ENCODE results near the gene FBN2.
A peak's percentile ranks its signal among the peaks of the same experiment; 100 is the strongest.

Gene FBN2

DNA sequence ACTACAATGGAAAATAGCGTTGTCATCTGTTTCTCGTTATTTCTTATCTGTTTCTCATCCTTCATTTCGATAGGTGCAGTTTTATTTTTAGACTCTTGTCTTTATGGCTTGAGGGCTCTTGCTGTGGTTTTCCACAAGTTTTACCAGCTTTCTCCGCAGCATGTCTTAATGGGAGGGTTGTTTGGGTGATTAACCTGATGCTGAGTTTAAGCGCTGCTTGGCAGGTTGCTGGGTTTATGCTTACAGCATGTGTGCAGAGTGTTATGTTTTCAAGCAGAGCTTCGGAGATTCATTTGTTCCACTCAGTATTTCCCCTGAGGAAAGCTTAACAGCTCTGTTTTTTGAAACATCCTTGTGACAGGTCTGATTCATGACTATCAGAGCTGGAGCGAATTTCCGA is 300.5 kb downstream of the FBN2 start:
- DNase-seq (ENCODE audit: low read depth), result no peak
- TF ChIP-seq, protein P1, sequence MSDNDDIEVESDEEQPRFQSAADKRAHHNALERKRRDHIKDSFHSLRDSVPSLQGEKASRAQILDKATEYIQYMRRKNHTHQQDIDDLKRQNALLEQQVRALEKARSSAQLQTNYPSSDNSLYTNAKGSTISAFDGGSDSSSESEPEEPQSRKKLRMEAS (IDR thresholded peaks at IDR 0.05; ENCODE audit: low read depth, low read length), result no peak
- TF ChIP-seq, protein P2, sequence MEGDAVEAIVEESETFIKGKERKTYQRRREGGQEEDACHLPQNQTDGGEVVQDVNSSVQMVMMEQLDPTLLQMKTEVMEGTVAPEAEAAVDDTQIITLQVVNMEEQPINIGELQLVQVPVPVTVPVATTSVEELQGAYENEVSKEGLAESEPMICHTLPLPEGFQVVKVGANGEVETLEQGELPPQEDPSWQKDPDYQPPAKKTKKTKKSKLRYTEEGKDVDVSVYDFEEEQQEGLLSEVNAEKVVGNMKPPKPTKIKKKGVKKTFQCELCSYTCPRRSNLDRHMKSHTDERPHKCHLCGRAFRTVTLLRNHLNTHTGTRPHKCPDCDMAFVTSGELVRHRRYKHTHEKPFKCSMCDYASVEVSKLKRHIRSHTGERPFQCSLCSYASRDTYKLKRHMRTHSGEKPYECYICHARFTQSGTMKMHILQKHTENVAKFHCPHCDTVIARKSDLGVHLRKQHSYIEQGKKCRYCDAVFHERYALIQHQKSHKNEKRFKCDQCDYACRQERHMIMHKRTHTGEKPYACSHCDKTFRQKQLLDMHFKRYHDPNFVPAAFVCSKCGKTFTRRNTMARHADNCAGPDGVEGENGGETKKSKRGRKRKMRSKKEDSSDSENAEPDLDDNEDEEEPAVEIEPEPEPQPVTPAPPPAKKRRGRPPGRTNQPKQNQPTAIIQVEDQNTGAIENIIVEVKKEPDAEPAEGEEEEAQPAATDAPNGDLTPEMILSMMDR (IDR thresholded peaks at IDR 0.05; ENCODE audit: low read depth, low read length), result no peak
- TF ChIP-seq POLR2A (IDR thresholded peaks at IDR 0.05; ENCODE audit: extremely low read depth, insufficient read length) (no peak), MYC (IDR thresholded peaks at IDR 0.05; ENCODE audit: low read depth, low read length) (no peak)
- no peak overlapping the region for H3K4me3 ChIP-seq (ENCODE audit: low read depth, low read length)

DNA sequence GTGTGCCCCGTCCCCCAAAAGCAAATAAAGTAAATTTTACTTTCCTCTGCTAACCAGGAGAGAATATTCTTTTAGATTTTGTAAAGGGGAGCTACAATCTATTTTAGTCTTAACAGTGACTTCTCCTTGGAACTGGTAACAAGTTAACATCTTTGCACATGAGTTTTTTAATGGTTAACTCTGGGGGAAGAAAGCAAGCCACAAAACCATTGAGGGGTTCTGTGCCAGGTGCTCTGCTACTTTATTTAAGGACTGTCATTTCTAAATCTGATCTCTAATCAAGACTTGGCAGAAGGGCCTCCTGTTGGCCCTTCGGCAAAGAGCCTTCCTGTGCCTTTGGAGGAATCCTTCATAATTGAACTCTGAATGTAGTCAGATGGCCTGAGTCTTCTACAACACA is 301.0 kb downstream of the FBN2 start:
- no peak overlapping the region for H3K4me3 ChIP-seq (ENCODE audit: low read depth, low read length)
- TF ChIP-seq POLR2A (IDR thresholded peaks at IDR 0.05; ENCODE audit: extremely low read depth, insufficient read length), result no peak
- no peak for TF ChIP-seq MYC (IDR thresholded peaks at IDR 0.05; ENCODE audit: low read depth, low read length)
- TF ChIP-seq, protein P2 (IDR thresholded peaks at IDR 0.05; ENCODE audit: low read depth, low read length), result no peak
- TF ChIP-seq, protein P1 (IDR thresholded peaks at IDR 0.05; ENCODE audit: low read depth, low read length), result no peak
- no peak for DNase-seq (ENCODE audit: low read depth)

DNA sequence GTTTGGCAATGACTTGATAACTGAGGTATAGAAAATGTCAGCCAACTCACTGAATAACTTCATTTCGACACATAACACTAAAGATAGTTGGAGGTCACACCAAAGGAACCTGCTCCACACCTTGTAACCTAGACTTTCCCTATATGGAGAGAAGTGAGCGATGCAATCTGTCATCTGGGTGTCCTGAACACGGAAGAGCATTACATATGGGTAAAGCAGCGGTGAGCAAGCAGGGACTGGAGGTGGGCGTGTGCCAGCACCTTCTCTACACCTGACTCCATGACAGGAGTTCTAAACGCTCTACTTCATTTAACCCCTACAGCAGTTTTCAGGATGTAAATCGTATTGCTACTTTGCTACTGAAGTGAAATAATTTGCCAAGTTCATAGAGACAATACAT is 301.7 kb downstream of the FBN2 start:
- DNase-seq (ENCODE audit: low read depth), result no peak
- H3K4me3 ChIP-seq (ENCODE audit: low read depth, low read length), result no peak overlapping the region
- TF ChIP-seq, protein P1 (IDR thresholded peaks at IDR 0.05; ENCODE audit: low read depth, low read length), result no peak
- TF ChIP-seq, protein P2 (IDR thresholded peaks at IDR 0.05; ENCODE audit: low read depth, low read length), result no peak
- TF ChIP-seq MYC (IDR thresholded peaks at IDR 0.05; ENCODE audit: low read depth, low read length), result no peak
- TF ChIP-seq POLR2A (IDR thresholded peaks at IDR 0.05; ENCODE audit: extremely low read depth, insufficient read length), result no peak

DNA sequence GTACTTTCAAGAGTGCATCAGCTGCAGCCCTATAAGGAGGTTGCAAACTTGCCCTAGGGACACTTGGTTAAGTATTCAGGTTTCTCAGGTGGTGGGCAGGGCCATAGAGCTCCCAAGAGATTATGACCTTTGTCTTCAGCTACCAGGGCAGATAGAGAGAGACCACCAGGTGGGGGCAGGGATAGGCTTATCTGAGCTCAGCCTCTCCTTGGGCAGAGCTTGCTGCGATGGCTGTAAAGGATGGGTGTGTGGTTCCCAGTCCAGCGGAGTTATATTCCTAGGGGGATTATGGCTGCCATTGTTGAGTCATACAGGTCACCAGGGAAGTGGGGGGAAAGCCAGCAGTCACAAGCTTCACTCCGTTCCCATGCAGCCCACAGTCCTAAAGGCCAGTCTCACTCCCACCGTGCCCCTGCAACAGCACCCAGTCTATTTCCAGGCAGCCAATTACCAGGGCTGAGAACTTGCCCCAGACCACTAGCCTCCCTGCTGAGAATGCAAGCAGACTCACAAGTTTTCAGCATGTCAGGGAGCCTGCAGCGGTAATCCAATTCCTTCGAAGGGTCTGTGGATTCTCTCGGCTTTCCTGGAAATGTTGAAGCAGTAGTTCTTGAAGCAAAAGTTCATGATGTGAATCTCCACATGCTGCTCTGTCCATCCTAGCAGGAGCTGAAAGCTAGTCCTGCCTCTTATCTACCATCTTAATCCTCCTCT is 303.0 kb downstream of the FBN2 start:
- no peak overlapping the region for H3K4me3 ChIP-seq (ENCODE audit: low read depth, low read length)
- TF ChIP-seq MYC (IDR thresholded peaks at IDR 0.05; ENCODE audit: low read depth, low read length) (no peak), POLR2A (IDR thresholded peaks at IDR 0.05; ENCODE audit: extremely low read depth, insufficient read length) (no peak)
- TF ChIP-seq, protein P1 (IDR thresholded peaks at IDR 0.05; ENCODE audit: low read depth, low read length), result no peak
- DNase-seq (ENCODE audit: low read depth), result no peak

DNA sequence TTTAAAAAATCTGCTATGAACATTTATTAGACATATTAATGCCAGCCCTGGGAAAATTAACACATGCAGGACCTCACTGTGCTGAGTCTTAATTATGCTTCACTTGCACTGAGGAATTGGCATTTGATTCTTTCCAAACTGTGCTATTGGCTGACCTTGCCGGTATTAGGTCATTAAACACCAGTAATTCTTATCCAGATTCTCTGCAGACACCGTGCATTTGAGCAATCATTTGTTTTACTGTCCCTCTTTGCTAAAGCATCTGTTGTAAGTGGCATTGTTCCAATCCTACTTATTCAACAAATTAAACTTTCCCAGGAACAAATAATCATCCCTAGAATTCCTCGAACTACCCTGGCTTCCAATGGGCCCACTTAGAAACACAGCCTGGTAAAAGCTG is 309.5 kb downstream of the FBN2 start:
- H3K4me3 ChIP-seq (ENCODE audit: low read depth, low read length), result no peak overlapping the region
- no peak for TF ChIP-seq POLR2A (IDR thresholded peaks at IDR 0.05; ENCODE audit: extremely low read depth, insufficient read length)
- no peak for TF ChIP-seq MYC (IDR thresholded peaks at IDR 0.05; ENCODE audit: low read depth, low read length)
- TF ChIP-seq, protein P2 (IDR thresholded peaks at IDR 0.05; ENCODE audit: low read depth, low read length), result no peak
- TF ChIP-seq, protein P1 (IDR thresholded peaks at IDR 0.05; ENCODE audit: low read depth, low read length), result no peak
- DNase-seq (ENCODE audit: low read depth), result no peak

DNA sequence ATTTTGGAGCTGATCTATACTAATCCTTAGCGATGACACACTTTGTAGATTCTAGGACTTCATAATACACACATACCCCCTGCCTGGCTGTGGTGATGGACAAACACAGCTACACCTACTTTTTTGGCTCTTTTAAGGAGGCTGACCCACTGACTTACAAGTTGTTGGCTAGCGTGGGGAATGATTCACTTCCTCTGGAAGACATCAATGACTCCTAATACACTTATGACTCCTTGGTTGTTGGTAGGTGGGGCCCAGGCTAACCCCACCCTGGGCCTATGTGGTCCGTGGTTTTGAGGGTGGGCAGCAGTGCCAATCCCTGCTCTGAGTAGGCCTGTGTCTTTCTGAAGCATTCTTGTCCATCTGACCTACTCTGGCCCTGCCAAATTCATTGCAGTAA is 310.0 kb downstream of the FBN2 start:
- no peak overlapping the region for H3K4me3 ChIP-seq (ENCODE audit: low read depth, low read length)
- TF ChIP-seq, protein P2 (IDR thresholded peaks at IDR 0.05; ENCODE audit: low read depth, low read length), result no peak
- TF ChIP-seq POLR2A (IDR thresholded peaks at IDR 0.05; ENCODE audit: extremely low read depth, insufficient read length), result no peak
- TF ChIP-seq, protein P1 (IDR thresholded peaks at IDR 0.05; ENCODE audit: low read depth, low read length), result no peak
- TF ChIP-seq MYC (IDR thresholded peaks at IDR 0.05; ENCODE audit: low read depth, low read length), result no peak
- peak; percentile 39 for DNase-seq (ENCODE audit: low read depth)
